Stomach (tissue), 9 donors: ENCODE measurements around the gene ZNF497. TPM values are rescaled to one million over a fixed set of nuclear protein-coding genes. Genes with fewer than 3 reads are reported as not detected.
"Not testable (repeated sequence)": the region's sequence is repeated elsewhere in the genome, so short reads cannot be mapped to it uniquely, and the experiment has no call there.

Source experiments
- DNase-seq, 2 donors: peaks; one replicate each; pipeline versions ENCODE4 v3.0.0 to v3.0.0-alpha.2; 2013 to 2019
- H3K27ac ChIP-seq, 5 donors: fragments of 200-600 bp in 4 of 5; sonication (generic) in 4 of 5; one replicate each; pipeline ENCODE4 v1.5.1; 2013 to 2019; ENCODE audit warnings: mild to moderate bottlenecking in 1 of 5, moderate library complexity in 1 of 5
- H3K27me3 ChIP-seq, 3 donors: fragments of 200-600 bp; sonication (generic); one replicate each; pipeline ENCODE4 v1.5.1; 2017 to 2019; ENCODE audit warnings: mixed run types in 1 of 3
- H3K36me3 ChIP-seq, 4 donors: fragments of 200-600 bp; sonication (generic); 1 replicate in 3 of 4; 2 replicates in 1 of 4; pipeline ENCODE4 v1.5.1; 2016 to 2019
- H3K4me1 ChIP-seq, 4 donors: fragments of 200-600 bp; sonication (generic); one replicate each; pipeline ENCODE4 v1.5.1; 2016 to 2019
- H3K4me3 ChIP-seq, 4 donors: fragments of 200-600 bp; sonication (generic) in 3 of 4; one replicate each; pipeline ENCODE4 v1.5.1; 2016 to 2019; ENCODE audit warnings: mild to moderate bottlenecking in 1 of 4
- H3K9me3 ChIP-seq, 4 donors: fragments of 200-600 bp; sonication (generic); one replicate each; pipeline ENCODE4 v1.5.1; 2016 to 2019
- EP300 ChIP-seq: sonication (generic); formaldehyde crosslinking; IDR thresholded peaks from one replicate; pipeline ENCODE4 v1.6.1; 2017; ENCODE audit warnings: antibody characterized with exemption
- POLR2A ChIP-seq, 4 donors: fragments of 450-650 bp; IDR thresholded peaks; one replicate each; pipeline ENCODE4 v1.6.1; 2016; ENCODE audit warnings: antibody characterized with exemption in 4 of 4, control low read depth in 2 of 4, mild to moderate bottlenecking in 1 of 4, moderate library complexity in 1 of 4
- POLR2AphosphoS5 ChIP-seq, 3 donors: sonication (generic); formaldehyde crosslinking; IDR thresholded peaks; one replicate each; pipeline ENCODE4 v1.6.1; 2016; ENCODE audit warnings: antibody characterized with exemption in 3 of 3
- WGBS, 5 donors: extraction: QIAGEN DNeasy Blood & Tissue Kit in 3 of 5; methylation state at CpG; one replicate each; pipeline versions ENCODE4 v1.1.5 to v1.1.7; 2013 to 2018; 5-methylcytosine and 5-hydroxymethylcytosine counted together
- intact Hi-C: fragments of 100-400 bp; cut with DNase I; formaldehyde crosslinking; loops from one replicate; pipeline ENCODE4 v1.15.1; 2023; ENCODE audit warnings: low total_unique reads
- polyA plus RNA-seq, 3 donors: library from polyadenylated mRNA; stranded (reverse); fragments of 200-250 nt; gene quantifications; one replicate each; pipeline ENCODE4 v1.2.3, GENCODE V29; 2013
- total RNA-seq, 5 donors: library from RNA; depleted of rRNA; stranded (reverse); fragments of >200 nt; gene quantifications; one replicate each; pipeline versions ENCODE4 v1.1.0 to v1.2.3, GENCODE V29; 2014 to 2016
- TF ChIP-seq, protein P1 (sequence below), 7 experiments: fragments of 450-650 bp in 4 of 7; fragments of 200-600 bp in 3 of 7; sonication (generic) in 3 of 7; IDR thresholded peaks; one replicate each; pipeline ENCODE4 v1.5.1; 2016 to 2019; ENCODE audit warnings: antibody characterized with exemption in 7 of 7, control low read depth in 2 of 7, mild to moderate bottlenecking in 1 of 7
- donor health status: healthy with polysubstance abuse.
- donor health status: Bipolar disorder and iron deficiency.
- donor health status: healthy.

Gene ZNF497
- total and polyA plus RNA-seq, 8 donors, result 0.12 to 12.3 (median 1.0) TPM; not detected in 1

DNA sequence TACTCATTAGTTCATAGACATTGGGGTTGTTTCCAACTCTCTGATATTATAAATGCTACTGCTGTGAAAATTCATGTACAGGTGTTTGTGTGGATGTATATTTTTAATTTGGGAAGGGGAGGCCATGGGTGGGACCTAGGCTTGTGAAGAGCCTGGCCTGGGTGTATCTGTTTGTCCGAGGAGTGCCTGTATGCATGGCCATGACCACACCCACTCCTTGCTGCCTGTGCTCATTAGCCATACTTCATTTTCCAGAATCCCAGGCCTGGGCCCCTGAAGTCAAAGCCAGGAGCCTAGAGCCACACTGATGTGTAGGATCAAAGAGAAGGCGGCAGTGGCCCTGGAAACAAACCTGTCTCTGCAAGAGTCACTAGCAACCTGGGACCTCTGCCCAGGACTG, 47.0 kb downstream of the ZNF497 start:
- no peak for DNase-seq
- H3K9me3 ChIP-seq, result no peaks in the 10 kb centered on the region
- H3K27me3 ChIP-seq, result no peaks in the 10 kb centered on the region
- no peak overlapping the region for H3K4me3 ChIP-seq
- intact Hi-C loops, result no loop called here
- H3K36me3 ChIP-seq, result peaks cover 32 to 70% (median 67%) of the 10 kb centered on the region in 4 donors
- 88 to 100% (median 96%) methylated on average over 2 of the region's 2 CpGs for WGBS, 5 donors
- no peaks in the 10 kb centered on the region for H3K4me1 ChIP-seq
- TF ChIP-seq, protein P1, sequence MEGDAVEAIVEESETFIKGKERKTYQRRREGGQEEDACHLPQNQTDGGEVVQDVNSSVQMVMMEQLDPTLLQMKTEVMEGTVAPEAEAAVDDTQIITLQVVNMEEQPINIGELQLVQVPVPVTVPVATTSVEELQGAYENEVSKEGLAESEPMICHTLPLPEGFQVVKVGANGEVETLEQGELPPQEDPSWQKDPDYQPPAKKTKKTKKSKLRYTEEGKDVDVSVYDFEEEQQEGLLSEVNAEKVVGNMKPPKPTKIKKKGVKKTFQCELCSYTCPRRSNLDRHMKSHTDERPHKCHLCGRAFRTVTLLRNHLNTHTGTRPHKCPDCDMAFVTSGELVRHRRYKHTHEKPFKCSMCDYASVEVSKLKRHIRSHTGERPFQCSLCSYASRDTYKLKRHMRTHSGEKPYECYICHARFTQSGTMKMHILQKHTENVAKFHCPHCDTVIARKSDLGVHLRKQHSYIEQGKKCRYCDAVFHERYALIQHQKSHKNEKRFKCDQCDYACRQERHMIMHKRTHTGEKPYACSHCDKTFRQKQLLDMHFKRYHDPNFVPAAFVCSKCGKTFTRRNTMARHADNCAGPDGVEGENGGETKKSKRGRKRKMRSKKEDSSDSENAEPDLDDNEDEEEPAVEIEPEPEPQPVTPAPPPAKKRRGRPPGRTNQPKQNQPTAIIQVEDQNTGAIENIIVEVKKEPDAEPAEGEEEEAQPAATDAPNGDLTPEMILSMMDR (IDR thresholded peaks at IDR 0.05), result no peak
- no peak for TF ChIP-seq POLR2A (IDR thresholded peaks at IDR 0.05)
- TF ChIP-seq POLR2AphosphoS5 (IDR thresholded peaks at IDR 0.05), result no peak
- no peak for TF ChIP-seq EP300
- H3K27ac ChIP-seq, result no peak overlapping the region

DNA sequence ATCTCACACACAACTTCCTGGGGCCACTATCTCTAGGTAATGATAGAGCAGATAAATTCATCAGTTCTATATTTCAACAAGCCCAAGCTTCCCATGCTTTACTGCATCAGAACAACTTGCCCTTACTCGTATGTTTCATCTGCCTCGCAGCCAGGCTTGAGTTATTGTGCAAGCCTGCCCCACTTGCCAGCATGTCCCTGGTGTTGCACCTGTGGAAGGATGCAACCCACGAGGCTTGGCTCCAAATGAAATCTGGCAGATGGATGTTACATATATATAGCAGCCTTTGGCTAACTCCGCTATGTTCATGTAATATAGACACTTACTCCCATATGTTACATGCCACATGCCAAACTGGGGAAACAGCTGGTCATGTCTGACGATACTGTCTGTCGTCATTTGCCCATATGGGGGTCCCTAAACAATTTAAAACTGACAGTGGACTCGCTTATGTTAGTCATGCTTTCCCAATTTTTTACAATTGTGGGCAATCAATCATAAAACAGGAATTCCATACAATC, 51.1 kb downstream of the ZNF497 start:
- H3K4me1 ChIP-seq, result peaks cover under 1 to 27% (median 11%) of the 10 kb centered on the region in 4 donors
- no peak for DNase-seq
- no peaks in the 10 kb centered on the region for H3K27me3 ChIP-seq
- TF ChIP-seq, protein P1 (IDR thresholded peaks at IDR 0.05), result no peak
- TF ChIP-seq POLR2A (IDR thresholded peaks at IDR 0.05) (no peak), EP300 (no peak), POLR2AphosphoS5 (IDR thresholded peaks at IDR 0.05) (no peak)
- H3K4me3 ChIP-seq, result no peak overlapping the region
- intact Hi-C loops, result no loop called here
- H3K36me3 ChIP-seq, result peaks cover 34 to 94% (median 92%) of the 10 kb centered on the region in 4 donors
- WGBS, 5 donors, result 89 to 98% (median 94%) methylated on average over 7 of the region's 7 CpGs
- H3K9me3 ChIP-seq, result no peaks in the 10 kb centered on the region
- no peak overlapping the region for H3K27ac ChIP-seq

DNA sequence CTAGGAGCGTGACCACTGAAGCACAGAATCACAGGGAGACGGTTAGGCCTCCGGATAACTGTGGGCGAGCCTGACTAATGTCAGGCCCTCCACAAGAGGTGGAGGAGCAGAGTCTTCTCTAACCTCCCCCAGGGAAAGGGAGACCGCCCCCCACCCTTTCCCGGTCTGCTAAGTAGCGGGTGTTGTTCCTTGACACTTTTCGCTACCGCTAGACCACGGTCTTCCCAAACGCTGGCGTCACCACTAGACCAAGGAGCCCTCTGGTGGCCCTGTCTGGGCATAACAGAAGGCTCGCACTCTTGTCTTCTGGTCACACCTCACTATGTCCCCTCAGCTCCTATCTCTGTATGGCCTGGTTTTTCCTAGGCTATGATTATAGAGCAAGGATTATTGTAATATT, 51.9 kb downstream of the ZNF497 start:
- Histone ChIP-seq H3K4me1 (peaks cover 8 to 35% (median 18%) of the 10 kb centered on the region in 4 donors), H3K36me3 (peaks cover 34 to 87% (median 85%) of the 10 kb centered on the region in 4 donors)
- peak in 1 of 2 donors; percentile 34 for DNase-seq
- H3K4me3 ChIP-seq, H3K27me3 ChIP-seq, H3K9me3 ChIP-seq, intact Hi-C loops, H3K27ac ChIP-seq: not testable (repeated sequence)
- TF ChIP-seq, protein P1 (IDR thresholded peaks at IDR 0.05), result peak in 1 of 7 experiments; percentile 23
- WGBS, 5 donors, result 66 to 82% (median 78%) methylated on average over 12 to 13 of the region's 13 CpGs

DNA sequence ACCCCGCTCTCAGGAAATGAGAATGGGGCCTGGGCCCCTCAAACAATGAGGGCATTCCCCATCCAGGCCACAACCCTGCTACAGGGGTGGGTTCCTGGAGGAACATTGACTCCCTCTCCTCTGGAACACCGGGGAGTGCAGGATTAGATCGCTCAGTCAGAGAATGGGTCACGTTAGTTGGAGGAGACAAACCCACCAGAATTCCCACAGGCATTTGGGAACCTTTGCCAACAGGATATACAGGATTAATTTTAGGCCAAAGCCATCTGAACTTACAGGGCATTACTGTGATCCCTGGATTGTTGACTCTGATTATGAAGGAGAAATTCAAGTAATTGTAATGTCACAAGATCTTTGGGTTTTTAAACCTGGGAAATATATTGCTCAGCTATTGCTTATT, 54.8 kb downstream of the ZNF497 start:
- Histone ChIP-seq H3K9me3 (no peaks in the 10 kb centered on the region), H3K27me3 (no peaks in the 10 kb centered on the region), H3K4me1 (peaks cover 9 to 42% (median 24%) of the 10 kb centered on the region in 4 donors), H3K27ac (no peak overlapping the region), H3K36me3 (peaks cover 12 to 58% (median 56%) of the 10 kb centered on the region in 4 donors), H3K4me3 (no peak overlapping the region)
- intact Hi-C loops, result no loop called here
- TF ChIP-seq, protein P1 (IDR thresholded peaks at IDR 0.05), result no peak
- DNase-seq, result no peak
- WGBS, 5 donors, result 76 to 93% (median 90%) methylated on average over 4 of the region's 4 CpGs
